H54 (cell line): Measurements from ENCODE around the gene VKORC1.
"Not testable (repeated sequence)": the region's sequence is repeated elsewhere in the genome, so short reads cannot be mapped to it uniquely, and the experiment has no call there.

ENCODE experiments used
- DNase-seq: peaks from one replicate; pipeline ENCODE4 v3.0.0; 2011; ENCODE audit warnings: low spot score, mixed read lengths; ENCODE audit not compliant: insufficient read length
- FAIRE-seq: peaks from 3 replicates; lab custom pipeline; 2011; peaks lifted over from hg19 to GRCh38; lab: Jason Lieb, UNC
- POLR2A ChIP-seq: IDR thresholded peaks from 2 replicates; pipeline ENCODE4 v1.6.1; 2011; ENCODE audit warnings: low read depth, mild to moderate bottlenecking, low read length

Gene VKORC1

DNA sequence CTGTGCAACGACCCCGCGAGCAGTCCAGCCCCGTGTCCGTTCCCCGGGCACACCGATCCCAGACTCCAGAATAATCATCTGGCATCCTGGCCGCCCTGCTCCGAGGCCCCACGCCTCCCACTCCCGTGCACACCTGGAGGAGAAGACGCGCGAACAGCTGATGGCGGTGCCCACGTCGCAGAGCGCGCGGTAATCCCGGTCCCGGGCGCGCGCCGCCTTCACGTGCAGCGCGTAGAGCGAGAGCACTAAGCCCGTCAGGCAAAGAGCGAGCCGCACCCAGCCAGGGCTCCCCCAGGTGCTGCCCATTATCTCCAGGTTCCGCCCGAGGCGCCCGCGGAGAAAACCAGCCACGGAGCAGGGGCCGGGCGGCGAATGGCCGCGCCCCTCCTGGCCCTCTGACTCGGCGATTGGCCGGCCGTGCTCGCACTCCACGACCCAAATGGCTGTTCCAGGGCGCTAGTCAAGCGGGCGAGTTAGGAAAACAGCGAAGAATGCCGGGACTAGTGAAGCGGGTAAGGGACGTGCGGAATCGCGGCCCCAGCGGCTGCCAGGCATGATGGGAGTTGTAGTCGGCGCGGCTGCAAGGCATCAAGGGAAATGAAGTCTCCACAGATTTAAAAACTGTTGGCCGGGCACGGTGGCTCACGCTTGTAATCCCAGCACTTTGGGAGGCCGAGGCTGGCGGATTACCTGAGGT is at the start of gene VKORC1:
TSS of gene VKORC1 (minus strand) at position 374 of the 697 bp plus-strand sequence. CDS start at position 306, 68 bp downstream.
- FAIRE-seq = peak; percentile 60

DNA sequence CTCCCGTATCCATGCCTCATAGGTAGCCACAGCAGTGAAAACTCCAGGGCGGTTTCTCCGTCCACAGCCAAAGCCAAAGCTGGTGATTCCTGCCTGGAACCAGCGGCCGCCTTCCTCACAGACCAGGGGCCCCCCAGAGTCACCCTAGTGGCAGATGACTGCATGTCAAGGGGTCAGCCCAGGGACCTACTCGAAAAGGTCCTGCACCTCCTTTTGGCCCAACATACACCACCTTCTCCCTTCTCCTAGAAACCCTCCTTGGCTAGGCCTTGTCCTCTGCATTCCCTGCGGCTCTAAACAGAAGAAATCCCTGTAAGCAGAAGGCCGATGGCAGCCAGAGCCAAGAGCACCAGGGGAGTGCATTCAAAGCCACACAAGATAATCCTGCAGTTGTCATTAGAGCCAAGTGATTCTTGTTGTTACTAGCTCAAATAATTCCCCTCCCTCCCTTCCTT is 49.1 kb upstream of the VKORC1 start:
- FAIRE-seq (no peak), DNase-seq (no peak)
- no peak for TF ChIP-seq POLR2A

More for the DNA sequence above, at the start of gene VKORC1:
- TF ChIP-seq POLR2A = peak; percentile 42; the same call in 1 of the 2 replicates
- DNase-seq = peak; percentile 92

DNA sequence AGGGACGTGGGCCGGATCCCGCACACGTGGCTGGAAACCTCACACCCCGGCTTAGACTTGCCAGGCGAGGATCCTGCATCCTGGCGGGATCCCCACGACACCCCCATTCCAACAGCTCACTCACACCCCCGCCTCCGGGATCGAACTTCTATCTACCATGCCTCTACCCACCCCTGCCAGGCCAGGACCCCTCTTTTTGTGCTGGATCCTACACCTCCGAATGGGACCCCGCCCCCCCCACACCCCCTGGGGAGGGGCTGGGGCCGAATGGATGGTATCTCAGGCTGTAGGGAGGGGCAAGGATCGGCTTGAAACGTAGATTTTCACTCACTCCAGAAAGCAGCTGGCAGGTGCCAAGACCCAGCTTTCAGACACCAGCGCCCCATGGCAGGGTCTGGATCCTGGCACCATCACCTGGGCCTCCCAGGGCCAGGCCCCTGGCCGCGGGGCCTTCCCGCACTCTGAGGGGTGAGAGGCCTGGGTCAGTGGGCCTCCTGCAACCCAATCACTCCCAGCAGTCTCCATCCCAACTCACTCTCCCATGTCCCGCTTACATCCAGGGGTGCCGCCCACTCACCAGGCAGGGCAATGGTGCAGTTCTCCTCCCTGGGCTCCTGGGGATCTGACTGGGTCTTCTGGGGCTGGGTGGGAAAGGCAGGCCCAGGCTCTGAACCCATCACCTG is 48.6 kb upstream of the VKORC1 start:
- DNase-seq (no peak), FAIRE-seq (no peak)
- TF ChIP-seq POLR2A = no peak

DNA sequence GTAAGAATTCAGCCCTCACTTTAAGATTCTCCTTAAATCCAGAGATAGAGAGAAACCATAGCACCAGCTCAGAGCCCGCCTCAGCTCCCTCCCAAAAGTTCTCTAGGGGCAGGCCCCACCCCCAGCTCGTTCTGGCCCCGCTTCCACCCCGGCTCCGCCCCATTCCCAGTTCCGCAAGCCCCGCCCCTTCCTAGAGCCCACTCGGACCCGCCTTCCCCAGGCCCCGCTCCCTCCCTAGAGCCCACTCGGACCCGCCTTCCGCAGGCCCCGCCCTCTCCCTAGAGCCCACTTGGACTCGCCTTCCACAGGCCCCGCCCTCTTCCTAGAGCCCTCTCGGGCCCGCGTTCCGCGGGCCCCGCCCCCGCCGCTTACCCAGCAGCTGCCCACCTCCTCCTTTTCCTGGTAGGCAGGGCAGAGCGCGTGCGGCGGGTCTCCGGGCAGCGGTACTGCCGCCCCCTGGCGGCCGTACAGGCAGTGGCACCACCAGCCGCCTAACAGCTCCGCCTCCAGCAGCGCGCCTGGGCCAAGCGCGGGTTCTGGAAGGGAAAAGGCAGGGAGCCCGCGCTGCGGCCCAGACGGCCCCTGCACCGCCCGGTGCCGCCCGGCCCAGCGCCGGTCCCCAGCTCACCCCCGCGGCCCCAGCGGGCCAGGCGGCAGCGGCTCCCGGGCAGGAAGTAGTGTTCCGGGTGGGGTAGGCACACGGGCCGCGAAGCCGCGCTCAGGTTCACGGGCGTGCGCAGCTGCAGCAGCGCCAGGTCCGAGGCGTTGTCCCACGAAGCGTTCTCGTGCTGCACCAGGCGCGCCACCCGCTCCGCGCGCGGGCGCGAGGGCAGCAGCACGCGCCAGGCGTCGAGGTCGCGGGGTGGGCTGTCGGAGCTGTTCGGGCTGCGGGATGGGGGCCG is 47.8 kb upstream of the VKORC1 start:
- DNase-seq (peak; percentile 98), FAIRE-seq (no peak)
- TF ChIP-seq POLR2A = peak; percentile 14; the same call in 1 of the 2 replicates

DNA sequence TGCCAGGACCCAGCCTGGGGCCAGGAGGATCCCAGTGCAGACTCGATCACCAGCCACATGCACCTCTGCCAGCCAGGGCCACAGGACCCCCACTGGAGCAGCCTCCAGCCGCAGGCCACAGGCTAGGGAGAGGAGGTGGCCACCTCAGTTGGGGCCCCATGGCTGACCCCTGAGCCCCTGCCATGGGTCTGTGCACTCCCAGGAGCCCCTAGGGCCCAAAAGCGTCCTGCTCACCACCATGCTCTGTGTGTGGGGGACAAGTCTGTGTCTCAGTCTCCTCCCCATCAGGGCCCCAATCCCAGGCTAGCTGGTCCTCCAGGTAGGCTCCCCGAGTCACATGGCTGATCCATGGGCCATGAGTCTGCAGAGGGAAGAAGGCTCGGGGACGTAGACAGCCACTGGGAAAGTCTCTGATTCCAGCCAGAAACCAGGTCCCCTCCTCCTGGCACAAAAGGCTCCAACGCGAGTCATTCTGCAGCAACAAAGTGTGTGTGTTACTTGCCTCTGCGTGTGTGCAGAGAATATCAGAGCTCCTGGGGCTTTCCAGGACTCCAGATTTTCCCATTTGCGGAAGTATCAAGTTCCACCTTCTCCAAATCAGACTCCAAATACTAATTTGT is 47.0 kb upstream of the VKORC1 start:
- no peak for TF ChIP-seq POLR2A
- DNase-seq = no peak
- no peak for FAIRE-seq

DNA sequence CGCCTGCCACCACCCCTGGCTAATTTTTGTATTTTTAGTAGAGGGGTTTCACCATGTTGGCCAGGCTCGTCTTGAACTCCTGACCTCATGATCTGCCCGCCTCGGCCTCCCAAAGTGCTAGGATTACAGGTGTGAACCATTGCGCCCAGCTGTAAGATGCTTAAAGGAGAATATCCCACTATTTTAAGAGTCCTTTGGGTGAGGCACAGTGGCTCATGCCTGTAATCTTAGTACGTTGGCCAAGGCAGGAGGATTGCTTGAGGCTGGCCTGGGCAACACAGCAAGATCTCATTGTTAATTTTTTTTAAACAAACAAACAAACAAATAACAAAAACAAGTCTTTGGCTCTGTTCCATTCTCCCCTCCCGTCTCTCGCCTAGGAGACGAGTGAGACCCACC is 46.5 kb upstream of the VKORC1 start:
- DNase-seq, FAIRE-seq: not testable (repeated sequence)

DNA sequence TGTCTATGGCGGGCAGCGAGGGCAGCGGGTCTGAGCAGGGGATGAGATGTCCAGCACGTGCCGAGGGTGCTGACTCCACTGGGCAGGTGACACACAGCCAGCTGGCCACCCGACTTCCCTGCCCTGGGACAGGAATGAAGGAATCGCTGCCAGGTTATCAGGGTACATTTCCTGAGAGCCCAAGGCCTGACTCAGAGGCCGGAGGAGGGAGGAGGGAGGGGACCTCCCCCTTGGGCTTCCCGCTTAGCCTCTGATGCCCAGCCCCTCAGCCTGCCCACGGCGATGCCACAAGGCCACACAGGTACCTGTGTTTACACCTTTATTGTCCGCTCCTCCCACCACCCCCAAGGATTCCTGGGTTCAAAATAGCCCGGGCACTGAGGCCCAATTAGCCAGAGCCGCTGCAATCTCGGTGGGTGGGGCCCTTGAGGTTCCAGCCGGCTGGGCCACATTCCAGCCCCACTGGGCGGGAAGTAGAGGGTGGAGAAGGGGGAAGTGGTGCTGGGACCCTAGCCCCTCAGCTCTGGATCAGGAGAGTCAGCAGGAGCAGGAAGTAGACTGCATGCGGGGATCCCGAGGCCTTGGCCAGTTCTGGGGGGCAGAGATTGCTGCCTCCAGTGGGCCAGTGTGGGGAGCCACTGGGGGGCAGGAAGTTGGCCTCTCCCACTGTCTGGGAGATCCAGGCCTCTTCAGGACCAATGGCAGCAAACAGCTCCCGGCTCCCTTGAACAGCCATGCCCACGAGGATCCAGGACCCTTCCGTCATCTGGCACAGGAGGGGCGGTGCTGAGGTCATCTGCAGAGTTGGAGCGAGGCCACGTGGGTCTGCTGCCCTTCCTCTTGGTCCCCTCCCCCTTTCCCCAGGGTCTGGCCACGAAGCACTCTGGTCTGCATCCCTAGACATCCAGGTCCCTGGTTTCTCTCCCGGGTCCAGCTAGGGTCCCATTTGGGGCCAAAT is 44.3 kb upstream of the VKORC1 start:
- TF ChIP-seq POLR2A = peak; percentile 8; the same call in 1 of the 2 replicates
- peak; percentile 97 for DNase-seq
- peak; percentile 84 for FAIRE-seq

DNA sequence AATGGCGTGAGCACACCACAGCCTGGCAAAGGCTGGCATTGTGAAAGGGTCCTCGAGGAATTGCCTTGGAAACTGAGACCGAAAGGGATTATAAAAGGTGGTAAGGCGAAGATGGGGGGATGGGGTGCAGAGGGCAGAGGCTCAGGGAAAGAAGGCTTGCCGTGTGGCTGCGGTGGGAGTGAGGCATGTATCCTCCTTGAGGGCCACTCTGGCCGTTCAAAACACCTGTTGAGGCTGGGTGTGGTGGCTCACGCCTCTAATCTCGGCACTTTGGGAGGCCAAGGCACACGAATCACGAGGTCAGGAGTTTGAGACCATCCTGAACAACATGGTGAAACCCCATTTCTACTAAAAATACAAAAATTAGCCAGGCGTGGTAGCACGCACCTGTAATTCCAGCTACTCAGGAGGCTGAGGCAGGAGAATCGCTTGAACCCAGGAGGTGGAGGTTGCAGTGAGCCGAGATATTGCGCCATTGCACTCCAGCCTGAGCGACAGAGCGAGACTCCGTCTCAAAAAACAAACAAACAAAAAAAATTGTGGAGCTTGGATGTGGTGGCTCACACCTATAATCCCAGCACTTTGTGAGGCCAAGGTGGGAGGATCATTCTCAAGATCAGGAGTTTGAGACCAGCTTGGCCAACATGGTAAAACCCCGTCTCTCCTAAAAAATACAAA is 42.4 kb upstream of the VKORC1 start:
- DNase-seq, FAIRE-seq: not testable (repeated sequence)

DNA sequence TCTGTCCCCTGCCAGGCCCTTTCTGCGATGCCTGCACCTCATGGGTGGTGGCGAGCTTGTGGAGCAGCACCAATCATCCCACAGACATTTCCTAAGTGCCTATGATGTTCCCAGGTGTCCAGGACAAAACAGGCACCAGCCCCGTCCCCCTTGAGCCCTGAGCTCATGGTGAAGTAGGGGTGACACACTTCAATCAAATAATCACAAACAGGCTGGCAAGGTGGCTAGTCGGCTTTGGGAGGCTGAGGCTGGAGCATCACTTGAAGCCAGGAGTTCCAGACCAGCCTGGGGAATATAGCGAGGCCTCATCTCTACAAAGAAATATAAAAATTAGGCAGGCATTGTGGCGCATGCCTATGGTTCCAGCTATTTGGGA is 41.7 kb upstream of the VKORC1 start:
- no peak for DNase-seq
- FAIRE-seq = no peak
- no peak for TF ChIP-seq POLR2A

DNA sequence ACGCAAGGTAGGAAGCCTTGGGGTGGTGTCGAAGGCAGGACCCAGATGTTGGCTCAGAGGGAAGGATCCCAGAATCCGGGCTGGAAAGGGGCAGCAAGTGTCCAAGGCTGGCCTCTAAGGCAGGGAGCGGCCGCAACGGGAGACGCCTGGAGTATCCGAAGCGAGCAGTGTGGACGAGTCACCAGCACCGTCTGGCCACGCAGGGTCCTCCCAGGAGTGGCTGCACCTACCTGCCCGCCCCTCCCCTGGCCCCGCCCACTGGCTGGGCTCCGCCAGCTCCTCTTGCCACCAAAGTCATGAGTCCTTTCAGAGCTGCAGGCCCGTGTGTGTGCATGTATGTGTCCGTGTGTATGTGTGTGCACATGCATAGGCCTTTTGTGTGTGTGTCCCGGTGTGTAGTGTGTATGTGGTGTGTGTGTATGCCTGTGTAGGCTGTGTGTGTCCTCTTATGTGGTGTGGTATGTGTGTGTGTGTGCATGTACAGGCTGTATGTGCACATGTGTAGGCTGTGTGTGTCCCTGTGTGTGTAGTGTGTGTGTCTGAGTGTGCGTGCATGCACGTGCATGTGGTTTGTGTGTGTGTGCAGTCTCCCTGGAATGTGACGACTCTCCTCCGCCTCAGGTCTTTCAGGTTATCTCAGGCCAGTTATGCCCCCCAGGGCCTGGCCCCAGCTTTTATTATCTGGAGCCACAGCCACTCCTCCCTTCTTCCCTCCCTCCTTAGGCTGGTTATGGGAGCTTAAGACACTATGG is 41.1 kb upstream of the VKORC1 start, which contains the start of gene PRSS8:
TSS of gene PRSS8 (minus strand) at position 193 of the 752 bp plus-strand sequence. CDS start 229 bp downstream, outside the sequence.
- DNase-seq = no peak
- FAIRE-seq = no peak
- TF ChIP-seq POLR2A = no peak
